DOHH2 (cell line): Measurements from ENCODE around the gene ZRANB2.

Source experiments
- H3F3A ChIP-seq: fragments of 200-600 bp; sonication (generic), shearing (Covaris generic); 2 replicates; pipeline ENCODE4 v1.6.0; 2016; ENCODE audit warnings: antibody characterized with exemption, mild to moderate bottlenecking; ENCODE audit not compliant: control insufficient read depth, insufficient read depth
- H3K27ac ChIP-seq: fragments of 200-600 bp; sonication (generic); 2 replicates; pipeline ENCODE4 v1.5.1; 2014; ENCODE audit warnings: low read depth, mild to moderate bottlenecking, low read length, moderate library complexity
- H3K27me3 ChIP-seq: fragments of 200-600 bp; sonication (generic); 2 replicates; pipeline ENCODE4 v1.6.1; 2014; ENCODE audit warnings: mild to moderate bottlenecking, low read length, mixed read lengths; ENCODE audit not compliant: control insufficient read depth
- H3K36me3 ChIP-seq: fragments of 200-600 bp; sonication (generic); 2 replicates; pipeline ENCODE4 v1.6.1; 2014; ENCODE audit warnings: mild to moderate bottlenecking, low read length, moderate library complexity, mixed read lengths; ENCODE audit not compliant: control insufficient read depth
- H3K4me1 ChIP-seq: fragments of 200-600 bp; sonication (generic); 2 replicates; pipeline ENCODE4 v1.6.1; 2014; ENCODE audit warnings: mild to moderate bottlenecking, low read length, mixed read lengths; ENCODE audit not compliant: control insufficient read depth
- H3K4me2 ChIP-seq: fragments of 200-600 bp; sonication (generic); 2 replicates; pipeline ENCODE4 v1.6.0; 2014; ENCODE audit warnings: mild to moderate bottlenecking, low read length, moderate library complexity
- H3K4me3 ChIP-seq: fragments of 200-600 bp; sonication (generic); 2 replicates; pipeline ENCODE4 v1.5.1; 2014; ENCODE audit warnings: mild to moderate bottlenecking, low read length, mixed read lengths
- H3K79me2 ChIP-seq: fragments of 200-600 bp; sonication (generic); 2 replicates; pipeline ENCODE4 v1.6.1; 2014; ENCODE audit warnings: mild to moderate bottlenecking, low read length, mixed read lengths; ENCODE audit not compliant: control insufficient read depth
- H3K9me2 ChIP-seq: fragments of 200-600 bp; sonication (generic); replicated peaks from 2 replicates; pipeline ENCODE4 v1.6.1; 2014; ENCODE audit warnings: mild to moderate bottlenecking, low read length, mixed read lengths; ENCODE audit not compliant: control insufficient read depth
- H3K9me3 ChIP-seq: fragments of 200-600 bp; sonication (generic); 2 replicates; pipeline ENCODE4 v1.6.1; 2014; ENCODE audit warnings: antibody characterized with exemption, low read length, mixed read lengths; ENCODE audit not compliant: control insufficient read depth, insufficient read depth
- H4K20me1 ChIP-seq: fragments of 200-600 bp; sonication (generic); 2 replicates; pipeline ENCODE4 v1.6.0; 2014; ENCODE audit warnings: low read depth, mild to moderate bottlenecking, antibody characterized with exemption, low read length, moderate library complexity; ENCODE audit not compliant: control insufficient read depth, insufficient read depth
- CTCF ChIP-seq: fragments of 200-600 bp; sonication (generic); IDR thresholded peaks from one replicate; pipeline ENCODE4 v1.5.1; 2014; ENCODE audit warnings: antibody characterized with exemption, mild to moderate bottlenecking, low read depth, low read length; ENCODE audit not compliant: poor library complexity, severe bottlenecking
- EZH2phosphoT487 ChIP-seq: fragments of 200-600 bp; sonication (generic); IDR thresholded peaks from 2 replicates; pipeline ENCODE4 v1.6.1; 2017; ENCODE audit warnings: borderline replicate concordance, mild to moderate bottlenecking, antibody characterized with exemption, low read length, moderate library complexity, mixed read lengths

The ZRANB2 gene

GRCh38 chr1:71080739-71081696 is at the start of gene ZRANB2:
Gene ZRANB2, minus strand, starts transcription at chr1:71081035. Its CDS starts 40 bp downstream, at chr1:71080995.
- peak within 1 kb of the TSS; percentile 80 for H3K4me2 ChIP-seq
- no peaks in the 10 kb centered on the region; the same call in none of the 2 replicates for H3F3A ChIP-seq
- no peaks in the 10 kb centered on the region for H3K9me2 ChIP-seq
- H4K20me1 ChIP-seq, result peaks cover 8% of the 10 kb centered on the region
- peak within 1 kb of the TSS; percentile 97 for H3K4me3 ChIP-seq
- H3K36me3 ChIP-seq, result peaks cover 46% of the 10 kb centered on the region
- peak within 1 kb of the TSS; percentile 74 for H3K27ac ChIP-seq
- TF ChIP-seq CTCF (peak; percentile 66), EZH2phosphoT487 (no peak)
- H3K79me2 ChIP-seq, result peaks cover 55% of the 10 kb centered on the region
- peaks cover 17% of the 10 kb centered on the region for H3K4me1 ChIP-seq
- no peaks in the 10 kb centered on the region for H3K9me3 ChIP-seq
- H3K27me3 ChIP-seq, result no peaks in the 10 kb centered on the region

GRCh38 chr1:71128060-71128459 is 47.2 kb upstream of the ZRANB2 start:
- H3F3A ChIP-seq, result no peaks in the 10 kb centered on the region
- H3K9me2 ChIP-seq, result no peaks in the 10 kb centered on the region
- H3K4me2 ChIP-seq, result no peak overlapping the region
- no peaks in the 10 kb centered on the region for H3K27me3 ChIP-seq
- no peaks in the 10 kb centered on the region; the same call in 1 of the 2 replicates for H3K9me3 ChIP-seq
- no peaks in the 10 kb centered on the region for H4K20me1 ChIP-seq
- H3K4me1 ChIP-seq, result no peaks in the 10 kb centered on the region
- no peak overlapping the region for H3K4me3 ChIP-seq
- TF ChIP-seq EZH2phosphoT487 (no peak), CTCF (no peak)
- H3K27ac ChIP-seq, result no peak overlapping the region
- H3K79me2 ChIP-seq, result no peaks in the 10 kb centered on the region
- H3K36me3 ChIP-seq, result no peaks in the 10 kb centered on the region

- H3F3A ChIP-seq, result no peaks in the 10 kb centered on the region
- H3K27me3 ChIP-seq, result no peaks in the 10 kb centered on the region
- no peaks in the 10 kb centered on the region for H3K79me2 ChIP-seq
- H3K9me2 ChIP-seq, result no peaks in the 10 kb centered on the region
- H3K4me3 ChIP-seq, result no peak overlapping the region
- H4K20me1 ChIP-seq, result no peaks in the 10 kb centered on the region
- TF ChIP-seq CTCF (no peak), EZH2phosphoT487 (no peak)
- no peaks in the 10 kb centered on the region for H3K4me1 ChIP-seq
- no peaks in the 10 kb centered on the region for H3K36me3 ChIP-seq
- no peaks in the 10 kb centered on the region for H3K9me3 ChIP-seq
- H3K4me2 ChIP-seq, result no peak overlapping the region
- H3K27ac ChIP-seq, result no peak overlapping the region
Observed at GRCh38 chr1:71118086-71118485, 37.3 kb upstream of the ZRANB2 start.
